HepG2 (cell line): Measurements from ENCODE around the gene GALNT15. TPM values are rescaled to one million over a fixed set of nuclear protein-coding genes. Genes with fewer than 3 reads are reported as not detected.

ENCODE experiments used
- ATAC-seq: fragments of 200-7000 bp; cut with Tn5 transposase; 3 replicates; pipeline ENCODE4 v1.9.1; 2020; ENCODE audit warnings: mild to moderate bottlenecking, moderate library complexity
- BruUV-seq: library from RNA; stranded (reverse); fragments of 400-500 nt; replicated peaks from 2 replicates; lab custom pipeline; 2021; lab: Mats Ljungman, UMichigan
- CTCF ChIA-PET: fragments of 300-600 bp; formaldehyde crosslinking; extraction: SDS; loops from one replicate; lab custom pipeline; 2021; ENCODE audit warnings: low total read pairs, inconsistent platforms, low intra/inter-chr PET ratio; lab: Yijun Ruan, JAX
- POLR2A ChIA-PET: fragments of 350-600 bp; sonication (Branson Sonifier 250); formaldehyde crosslinking; loops from one replicate; lab custom pipeline; 2020; ENCODE audit warnings: antibody characterized with exemption, inconsistent platforms; lab: Yijun Ruan, JAX
- DNase-seq: peaks from one replicate; pipeline ENCODE4 v3.0.0-alpha.2; 2015; ENCODE audit warnings: low spot score
- FAIRE-seq: peaks from 3 replicates; lab custom pipeline; 2011; peaks lifted over from hg19 to GRCh38; lab: Jason Lieb, UNC
- H2AFZ ChIP-seq: one replicate; pipeline ENCODE4 v1.6.1; 2011; ENCODE audit warnings: low read length, inconsistent platforms
- H3K27ac ChIP-seq: fragments of 300-600 bp; 3 replicates; pipeline ENCODE4 v1.8.0; 2011; ENCODE audit warnings: mixed run types, mild to moderate bottlenecking, mixed read lengths, low read length, inconsistent platforms; ENCODE audit not compliant: insufficient read depth; ENCODE audit errors: extremely low read length
- H3K27me3 ChIP-seq, 2 experiments: fragments of 200-600 bp in 1 of 2; 2 replicates in 1 of 2; 3 replicates in 1 of 2; pipeline versions ENCODE4 v1.6.0 to v1.8.0; 2011; ENCODE audit warnings: low read length in 2 of 2, mild to moderate bottlenecking in 2 of 2, moderate library complexity in 2 of 2, inconsistent platforms in 1 of 2; ENCODE audit not compliant: insufficient read depth in 2 of 2, control insufficient read depth in 1 of 2
- H3K36me3 ChIP-seq, 2 experiments: fragments of 200-600 bp in 1 of 2; replicated peaks in 1 of 2; 2 replicates in 1 of 2; 3 replicates in 1 of 2; pipeline versions ENCODE4 v1.5.1 to v1.8.0; 2011; ENCODE audit warnings: low read length in 2 of 2, inconsistent platforms in 1 of 2; ENCODE audit not compliant: insufficient read depth in 2 of 2, control insufficient read depth in 1 of 2
- H3K4me1 ChIP-seq: 2 replicates; pipeline ENCODE4 v1.5.1; 2012; ENCODE audit warnings: low read length, inconsistent platforms; ENCODE audit not compliant: insufficient read depth
- H3K4me2 ChIP-seq: 2 replicates; pipeline ENCODE4 v1.6.0; 2011; ENCODE audit warnings: low read depth, low read length, inconsistent platforms
- H3K4me3 ChIP-seq, 3 experiments: fragments of 200-600 bp in 1 of 3; sonication (generic), shearing (Covaris generic) in 1 of 3; replicated peaks in 1 of 3; 2 replicates each; pipeline ENCODE4 v1.5.1; 2011 to 2016; ENCODE audit warnings: low read length in 3 of 3, inconsistent platforms in 2 of 3, low read depth in 2 of 3, mild to moderate bottlenecking in 2 of 3, control low read depth in 1 of 3, mixed read lengths in 1 of 3; ENCODE audit not compliant: insufficient read depth in 1 of 3
- H3K79me2 ChIP-seq: one replicate; pipeline ENCODE4 v1.6.1; 2011; ENCODE audit warnings: low read length, inconsistent platforms; ENCODE audit not compliant: insufficient read depth
- H3K9ac ChIP-seq: 2 replicates; pipeline ENCODE4 v1.6.0; 2011; ENCODE audit warnings: mild to moderate bottlenecking, low read depth, low read length, inconsistent platforms; ENCODE audit not compliant: insufficient read depth
- H3K9me3 ChIP-seq: 2 replicates; pipeline ENCODE4 v1.5.1; 2012; ENCODE audit warnings: mild to moderate bottlenecking, low read length
- H4K20me1 ChIP-seq: 2 replicates; pipeline ENCODE4 v1.6.0; 2011; ENCODE audit warnings: inconsistent platforms, mild to moderate bottlenecking, low read length, moderate library complexity; ENCODE audit not compliant: insufficient read depth
- DPF2 ChIP-seq: sonication (generic); formaldehyde crosslinking; IDR thresholded peaks from 2 replicates; pipeline ENCODE4 v1.4.0; 2020; ENCODE audit warnings: mild to moderate bottlenecking, low read depth, missing genetic modification reagents, borderline replicate concordance
- HNRNPL ChIP-seq: fragments of 200-400 bp; formaldehyde crosslinking; IDR thresholded peaks from 2 replicates; pipeline ENCODE4 v1.6.1; 2017; ENCODE audit warnings: mild to moderate bottlenecking, low read depth, low read length
- KAT2B ChIP-seq: fragments of 150-350 bp; IDR thresholded peaks from 2 replicates; pipeline ENCODE4 v1.6.1; 2014; ENCODE audit warnings: low read depth, low read length, borderline replicate concordance
- MEIS1 ChIP-seq: sonication (generic); formaldehyde crosslinking; IDR thresholded peaks from 2 replicates; pipeline ENCODE4 v1.9.0; 2021; ENCODE audit warnings: mild to moderate bottlenecking, missing genetic modification reagents, moderate library complexity, borderline replicate concordance
- NFE2L1 ChIP-seq: sonication (generic); formaldehyde crosslinking; IDR thresholded peaks from 2 replicates; pipeline ENCODE4 v1.4.0; 2020; ENCODE audit warnings: missing genetic modification reagents, mild to moderate bottlenecking, borderline replicate concordance
- NFKBIZ ChIP-seq: IDR thresholded peaks from 2 replicates; pipeline ENCODE4 v1.6.1; 2018; ENCODE audit warnings: missing genetic modification reagents, missing compliant biosample characterization
- SMYD3 ChIP-seq: sonication (generic); formaldehyde crosslinking; IDR thresholded peaks from 2 replicates; pipeline ENCODE4 v1.8.1; 2023; ENCODE audit warnings: mild to moderate bottlenecking, missing genetic modification reagents
- ZFP36 ChIP-seq: fragments of 150-350 bp; IDR thresholded peaks from 2 replicates; pipeline ENCODE4 v1.6.1; 2018; ENCODE audit warnings: borderline replicate concordance, low read length, low read depth; ENCODE audit not compliant: partially characterized antibody
- ZNF232 ChIP-seq: sonication (generic); formaldehyde crosslinking; IDR thresholded peaks from 2 replicates; pipeline ENCODE4 v1.4.0; 2020; ENCODE audit warnings: missing genetic modification reagents, borderline replicate concordance
- ZNF329 ChIP-seq: sonication (generic); formaldehyde crosslinking; IDR thresholded peaks from 2 replicates; pipeline ENCODE4 v1.9.0; 2021; ENCODE audit warnings: low read depth, mild to moderate bottlenecking, missing genetic modification reagents
- ZNF33A ChIP-seq: sonication (generic); formaldehyde crosslinking; IDR thresholded peaks from 2 replicates; pipeline ENCODE4 v1.5.1; 2020; ENCODE audit warnings: missing genetic modification reagents, mild to moderate bottlenecking, moderate library complexity, borderline replicate concordance
- ZNF567 ChIP-seq: sonication (generic); formaldehyde crosslinking; IDR thresholded peaks from 2 replicates; pipeline ENCODE4 v1.8.1; 2023; ENCODE audit warnings: mild to moderate bottlenecking, missing genetic modification reagents, borderline replicate concordance
- ZNF709 ChIP-seq: sonication (generic); formaldehyde crosslinking; IDR thresholded peaks from 2 replicates; pipeline ENCODE4 v1.5.0; 2020; ENCODE audit warnings: mild to moderate bottlenecking, missing genetic modification reagents
- WGBS: methylation state at CpG from one replicate; pipeline ENCODE4 v1.1.6; 2017; ENCODE audit warnings: low lambda C conversion rate; 5-methylcytosine and 5-hydroxymethylcytosine counted together
- in situ Hi-C: cut with HindIII; loops from 2 replicates; pipeline ENCODE4 v1.10.0; 2017; ENCODE audit warnings: low pct_unique_long_range_greater_than_20kb; ENCODE audit not compliant: extremely low pct_ligation_motif_present
- intact Hi-C: fragments of 100-400 bp; cut with micrococcal nuclease; formaldehyde crosslinking; loops from one replicate; pipeline ENCODE4 v1.10.0; 2022; ENCODE audit not compliant: unreplicated experiment
- polyA plus RNA-seq, 8 experiments: library from polyadenylated mRNA; depleted of rRNA in 3 of 8; stranded (reverse) in 7 of 8; unstranded in 1 of 8; fragments of >200 nt; fragmentation: Illumina TruSeq in 4 of 8; extraction: Trizol in 4 of 8; gene quantifications; 2 replicates each; pipeline versions ENCODE4 v1.2.1 to v1.2.3, GENCODE V29; 2011 to 2016; ENCODE audit warnings: low read depth in 4 of 8, missing spikeins in 1 of 8, mixed read lengths in 1 of 8; ENCODE audit not compliant: insufficient read depth in 1 of 8
- total RNA-seq, 5 experiments: library from RNA; depleted of rRNA; stranded (reverse); fragments of >200 nt; fragmentation: Illumina TruSeq; extraction: Trizol; gene quantifications; 2 replicates each; pipeline ENCODE4 v1.2.3, GENCODE V29; 2016; ENCODE audit warnings: low read depth in 1 of 5
- TF ChIP-seq, protein P1 (sequence below): IDR thresholded peaks from 2 replicates; pipeline ENCODE4 v1.6.1; 2018; ENCODE audit warnings: missing genetic modification reagents
- TF ChIP-seq, protein P2 (sequence below): sonication (generic); formaldehyde crosslinking; IDR thresholded peaks from 2 replicates; pipeline ENCODE4 v1.5.0; 2020; ENCODE audit warnings: mild to moderate bottlenecking, low read depth, missing genetic modification reagents, borderline replicate concordance
- TF ChIP-seq, protein P3 (sequence below): IDR thresholded peaks from 2 replicates; pipeline ENCODE4 v1.6.1; 2016; ENCODE audit warnings: mild to moderate bottlenecking
- TF ChIP-seq, protein P4 (sequence below): sonication (generic); formaldehyde crosslinking; conservative IDR thresholded peaks from 2 replicates; pipeline ENCODE4 v1.4.0; 2020; ENCODE audit warnings: missing genetic modification reagents
- TF ChIP-seq, protein P5 (sequence below): sonication (generic); formaldehyde crosslinking; IDR thresholded peaks from 2 replicates; pipeline ENCODE4 v1.5.0; 2020; ENCODE audit warnings: missing genetic modification reagents

GALNT15 gene
- total and polyA plus RNA-seq, 2 of the 13 experiments (the other 11 are each of a cell fraction or from before 2014, with no cell fraction given) = 0.02 to 0.04 TPM

DNA sequence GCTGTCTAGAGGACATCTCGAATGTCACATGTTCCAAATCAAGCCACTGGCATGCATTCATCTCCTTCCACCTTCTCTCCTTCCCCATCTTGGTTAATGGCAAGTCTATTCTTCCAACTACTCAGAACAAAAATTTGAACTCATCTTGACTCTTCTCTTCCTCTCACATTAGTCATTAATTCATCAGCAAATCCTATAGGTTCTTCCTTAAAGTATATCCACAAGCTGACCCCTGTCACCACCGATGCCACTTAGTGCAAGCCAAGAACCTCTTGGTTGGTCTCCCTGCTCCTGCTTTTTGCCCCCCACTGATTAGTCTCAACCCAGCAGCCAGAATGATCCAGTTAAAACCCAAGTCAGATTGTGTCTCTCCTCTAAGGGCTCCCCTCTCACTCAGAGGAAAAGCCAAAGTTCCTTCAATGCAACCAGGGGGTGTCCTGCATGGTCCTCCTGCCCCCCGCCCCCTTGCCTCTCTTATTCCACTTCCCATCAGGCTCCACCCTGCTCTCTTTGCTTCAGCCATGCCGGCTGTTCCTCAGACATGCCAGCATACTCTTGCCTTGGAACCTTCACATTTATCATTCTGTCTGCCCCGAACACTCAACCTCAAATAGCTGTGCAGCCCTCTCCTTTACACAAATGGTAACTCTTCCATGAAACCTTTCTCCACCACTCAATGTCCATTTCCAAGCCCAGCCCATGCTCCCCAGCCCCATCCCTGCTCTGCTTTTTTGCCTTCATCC, 1.0 kb upstream of the GALNT15 start:
- H3K9me3 ChIP-seq = no peaks in the 10 kb centered on the region
- H3K27ac ChIP-seq = no peak overlapping the region
- no TSS peak for BruUV-seq
- 10% methylated on average over 5 of the region's 5 CpGs for WGBS
- no peak overlapping the region for H3K9ac ChIP-seq
- intact Hi-C loops = no loop called here
- POLR2A ChIA-PET = no interaction called here
- ATAC-seq (no peak), FAIRE-seq (no peak), DNase-seq (no peak)
- no peaks in the 10 kb centered on the region for H3K36me3 ChIP-seq
- no peaks in the 10 kb centered on the region for H3K79me2 ChIP-seq
- no peak overlapping the region for H3K4me2 ChIP-seq
- H3K27me3 ChIP-seq = peaks cover 3 to 64% of the 10 kb centered on the region in 2 experiments; a peak in 3 of 5 replicates
- in situ Hi-C loops = loop anchor here (5.0 kb wide), 1 partner anchor 121 kb away; no protein-coding TSS in a partner anchor
- no peaks in the 10 kb centered on the region for H4K20me1 ChIP-seq
- peaks cover 15% of the 10 kb centered on the region for H3K4me1 ChIP-seq
- H3K4me3 ChIP-seq = no peak overlapping the region
- no peak overlapping the region for H2AFZ ChIP-seq
- CTCF ChIA-PET = interaction anchor here (1.3 kb wide), 1 partner anchor 125 kb away, joined by 3 read pairs; no protein-coding TSS in a partner anchor
- no peak for TF ChIP-seq MEIS1 (CRISPR knock-in tag)
- TF ChIP-seq, protein P1, sequence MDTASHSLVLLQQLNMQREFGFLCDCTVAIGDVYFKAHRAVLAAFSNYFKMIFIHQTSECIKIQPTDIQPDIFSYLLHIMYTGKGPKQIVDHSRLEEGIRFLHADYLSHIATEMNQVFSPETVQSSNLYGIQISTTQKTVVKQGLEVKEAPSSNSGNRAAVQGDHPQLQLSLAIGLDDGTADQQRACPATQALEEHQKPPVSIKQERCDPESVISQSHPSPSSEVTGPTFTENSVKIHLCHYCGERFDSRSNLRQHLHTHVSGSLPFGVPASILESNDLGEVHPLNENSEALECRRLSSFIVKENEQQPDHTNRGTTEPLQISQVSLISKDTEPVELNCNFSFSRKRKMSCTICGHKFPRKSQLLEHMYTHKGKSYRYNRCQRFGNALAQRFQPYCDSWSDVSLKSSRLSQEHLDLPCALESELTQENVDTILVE (CRISPR knock-in tag) = no peak
- TF ChIP-seq ZNF709 (CRISPR knock-in tag) = no peak
- TF ChIP-seq, protein P2, sequence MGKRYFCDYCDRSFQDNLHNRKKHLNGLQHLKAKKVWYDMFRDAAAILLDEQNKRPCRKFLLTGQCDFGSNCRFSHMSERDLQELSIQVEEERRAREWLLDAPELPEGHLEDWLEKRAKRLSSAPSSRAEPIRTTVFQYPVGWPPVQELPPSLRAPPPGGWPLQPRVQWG = no peak
- TF ChIP-seq ZNF33A (CRISPR knock-in tag) = no peak
- TF ChIP-seq NFKBIZ = no peak
- no peak for TF ChIP-seq ZNF329 (CRISPR knock-in tag)
- TF ChIP-seq, protein P3, sequence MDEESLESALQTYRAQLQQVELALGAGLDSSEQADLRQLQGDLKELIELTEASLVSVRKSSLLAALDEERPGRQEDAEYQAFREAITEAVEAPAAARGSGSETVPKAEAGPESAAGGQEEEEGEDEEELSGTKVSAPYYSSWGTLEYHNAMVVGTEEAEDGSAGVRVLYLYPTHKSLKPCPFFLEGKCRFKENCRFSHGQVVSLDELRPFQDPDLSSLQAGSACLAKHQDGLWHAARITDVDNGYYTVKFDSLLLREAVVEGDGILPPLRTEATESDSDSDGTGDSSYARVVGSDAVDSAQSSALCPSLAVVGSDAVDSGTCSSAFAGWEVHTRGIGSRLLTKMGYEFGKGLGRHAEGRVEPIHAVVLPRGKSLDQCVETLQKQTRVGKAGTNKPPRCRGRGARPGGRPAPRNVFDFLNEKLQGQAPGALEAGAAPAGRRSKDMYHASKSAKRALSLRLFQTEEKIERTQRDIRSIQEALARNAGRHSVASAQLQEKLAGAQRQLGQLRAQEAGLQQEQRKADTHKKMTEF (CRISPR knock-in tag) = no peak
- TF ChIP-seq ZNF567 (CRISPR knock-in tag) = no peak
- TF ChIP-seq, protein P4, sequence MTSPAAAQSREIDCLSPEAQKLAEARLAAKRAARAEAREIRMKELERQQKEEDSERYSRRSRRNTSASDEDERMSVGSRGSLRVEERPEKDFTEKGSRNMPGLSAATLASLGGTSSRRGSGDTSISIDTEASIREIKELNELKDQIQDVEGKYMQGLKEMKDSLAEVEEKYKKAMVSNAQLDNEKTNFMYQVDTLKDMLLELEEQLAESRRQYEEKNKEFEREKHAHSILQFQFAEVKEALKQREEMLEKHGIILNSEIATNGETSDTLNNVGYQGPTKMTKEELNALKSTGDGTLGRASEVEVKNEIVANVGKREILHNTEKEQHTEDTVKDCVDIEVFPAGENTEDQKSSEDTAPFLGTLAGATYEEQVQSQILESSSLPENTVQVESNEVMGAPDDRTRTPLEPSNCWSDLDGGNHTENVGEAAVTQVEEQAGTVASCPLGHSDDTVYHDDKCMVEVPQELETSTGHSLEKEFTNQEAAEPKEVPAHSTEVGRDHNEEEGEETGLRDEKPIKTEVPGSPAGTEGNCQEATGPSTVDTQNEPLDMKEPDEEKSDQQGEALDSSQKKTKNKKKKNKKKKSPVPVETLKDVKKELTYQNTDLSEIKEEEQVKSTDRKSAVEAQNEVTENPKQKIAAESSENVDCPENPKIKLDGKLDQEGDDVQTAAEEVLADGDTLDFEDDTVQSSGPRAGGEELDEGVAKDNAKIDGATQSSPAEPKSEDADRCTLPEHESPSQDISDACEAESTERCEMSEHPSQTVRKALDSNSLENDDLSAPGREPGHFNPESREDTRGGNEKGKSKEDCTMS (CRISPR knock-in tag) = no peak
- TF ChIP-seq, protein P5, sequence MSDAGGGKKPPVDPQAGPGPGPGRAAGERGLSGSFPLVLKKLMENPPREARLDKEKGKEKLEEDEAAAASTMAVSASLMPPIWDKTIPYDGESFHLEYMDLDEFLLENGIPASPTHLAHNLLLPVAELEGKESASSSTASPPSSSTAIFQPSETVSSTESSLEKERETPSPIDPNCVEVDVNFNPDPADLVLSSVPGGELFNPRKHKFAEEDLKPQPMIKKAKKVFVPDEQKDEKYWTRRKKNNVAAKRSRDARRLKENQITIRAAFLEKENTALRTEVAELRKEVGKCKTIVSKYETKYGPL (CRISPR knock-in tag) = no peak
- no peak for TF ChIP-seq HNRNPL
- TF ChIP-seq DPF2 (CRISPR knock-in tag) = no peak
- no peak for TF ChIP-seq NFE2L1 (CRISPR knock-in tag)
- TF ChIP-seq SMYD3 = no peak
- no peak for TF ChIP-seq KAT2B
- TF ChIP-seq ZFP36 = no peak
- no peak for TF ChIP-seq ZNF232 (CRISPR knock-in tag)
